Measurements from ENCODE around the gene MCF2L.

DNA sequence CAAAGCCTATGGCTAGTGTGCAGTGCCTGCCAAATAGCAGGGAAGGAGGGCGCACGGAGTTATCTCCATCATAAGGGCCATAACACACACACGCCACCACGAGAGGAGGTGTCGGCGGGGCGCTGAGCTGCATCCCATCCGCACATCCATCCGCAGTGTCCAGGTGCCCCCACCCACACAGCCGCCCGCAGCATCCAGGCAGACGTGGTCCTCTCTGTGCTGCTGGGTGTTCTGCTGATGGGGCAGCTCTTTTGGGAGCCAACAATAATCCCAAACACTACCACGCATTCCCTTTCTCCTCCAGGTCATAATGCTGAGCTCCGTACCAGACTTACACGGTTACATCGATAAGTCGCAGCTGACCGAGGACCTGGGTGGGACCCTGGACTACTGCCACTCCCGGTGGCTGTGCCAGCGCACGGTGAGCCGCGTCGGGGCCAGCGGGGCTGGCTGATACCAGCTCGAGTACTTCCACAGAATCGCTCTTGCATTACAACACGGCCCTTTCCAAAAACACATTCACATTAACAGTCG is 95.1 kb downstream of the MCF2L start:
- no peak for TF ChIP-seq CSDC2 (CRISPR knock-in tag; IDR thresholded peaks at IDR 0.05)
- TF ChIP-seq TCF4 (CRISPR knock-in tag; IDR thresholded peaks at IDR 0.05; ENCODE audit: borderline replicate concordance): no peak
- TF ChIP-seq ARNTL (CRISPR knock-in tag; IDR thresholded peaks at IDR 0.05; ENCODE audit: borderline replicate concordance, low read depth): no peak
- no peak for TF ChIP-seq POU6F1 (CRISPR knock-in tag; IDR thresholded peaks at IDR 0.05; ENCODE audit: borderline replicate concordance, low read depth)
- TF ChIP-seq, protein P1, sequence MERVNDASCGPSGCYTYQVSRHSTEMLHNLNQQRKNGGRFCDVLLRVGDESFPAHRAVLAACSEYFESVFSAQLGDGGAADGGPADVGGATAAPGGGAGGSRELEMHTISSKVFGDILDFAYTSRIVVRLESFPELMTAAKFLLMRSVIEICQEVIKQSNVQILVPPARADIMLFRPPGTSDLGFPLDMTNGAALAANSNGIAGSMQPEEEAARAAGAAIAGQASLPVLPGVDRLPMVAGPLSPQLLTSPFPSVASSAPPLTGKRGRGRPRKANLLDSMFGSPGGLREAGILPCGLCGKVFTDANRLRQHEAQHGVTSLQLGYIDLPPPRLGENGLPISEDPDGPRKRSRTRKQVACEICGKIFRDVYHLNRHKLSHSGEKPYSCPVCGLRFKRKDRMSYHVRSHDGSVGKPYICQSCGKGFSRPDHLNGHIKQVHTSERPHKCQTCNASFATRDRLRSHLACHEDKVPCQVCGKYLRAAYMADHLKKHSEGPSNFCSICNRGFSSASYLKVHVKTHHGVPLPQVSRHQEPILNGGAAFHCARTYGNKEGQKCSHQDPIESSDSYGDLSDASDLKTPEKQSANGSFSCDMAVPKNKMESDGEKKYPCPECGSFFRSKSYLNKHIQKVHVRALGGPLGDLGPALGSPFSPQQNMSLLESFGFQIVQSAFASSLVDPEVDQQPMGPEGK (CRISPR knock-in tag; IDR thresholded peaks at IDR 0.05; ENCODE audit: borderline replicate concordance): no peak
